ENCODE results near the gene ARHGAP11A.

DNA sequence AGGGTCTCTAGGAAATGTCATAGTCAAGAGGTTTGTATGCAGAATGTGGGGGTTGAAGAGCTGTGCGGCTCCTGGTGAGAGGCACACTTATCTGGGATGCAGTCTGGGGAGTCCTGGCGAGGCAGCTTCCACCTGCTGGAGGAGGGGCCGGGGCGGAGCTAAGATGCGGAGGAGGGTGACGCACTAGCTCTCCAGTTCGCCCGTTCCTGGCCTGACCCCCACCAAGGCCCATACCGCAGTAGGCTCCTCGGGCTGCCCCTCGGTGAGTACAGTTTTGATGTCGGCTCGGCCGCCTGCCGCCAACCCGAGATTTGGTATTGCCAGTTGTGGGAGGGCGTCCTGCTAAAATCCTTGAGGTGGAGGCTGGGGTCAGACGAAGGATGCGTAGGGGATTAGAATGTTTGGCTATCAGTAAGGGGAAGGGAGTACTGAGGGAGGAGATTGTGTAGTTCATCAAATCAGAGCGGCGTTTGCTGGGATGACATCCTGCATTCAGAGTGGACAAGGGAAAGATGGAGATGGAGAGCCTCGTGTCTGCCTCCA is 26.3 kb downstream of the ARHGAP11A start, which contains the start of gene SCG5:
- TF ChIP-seq, protein P1, sequence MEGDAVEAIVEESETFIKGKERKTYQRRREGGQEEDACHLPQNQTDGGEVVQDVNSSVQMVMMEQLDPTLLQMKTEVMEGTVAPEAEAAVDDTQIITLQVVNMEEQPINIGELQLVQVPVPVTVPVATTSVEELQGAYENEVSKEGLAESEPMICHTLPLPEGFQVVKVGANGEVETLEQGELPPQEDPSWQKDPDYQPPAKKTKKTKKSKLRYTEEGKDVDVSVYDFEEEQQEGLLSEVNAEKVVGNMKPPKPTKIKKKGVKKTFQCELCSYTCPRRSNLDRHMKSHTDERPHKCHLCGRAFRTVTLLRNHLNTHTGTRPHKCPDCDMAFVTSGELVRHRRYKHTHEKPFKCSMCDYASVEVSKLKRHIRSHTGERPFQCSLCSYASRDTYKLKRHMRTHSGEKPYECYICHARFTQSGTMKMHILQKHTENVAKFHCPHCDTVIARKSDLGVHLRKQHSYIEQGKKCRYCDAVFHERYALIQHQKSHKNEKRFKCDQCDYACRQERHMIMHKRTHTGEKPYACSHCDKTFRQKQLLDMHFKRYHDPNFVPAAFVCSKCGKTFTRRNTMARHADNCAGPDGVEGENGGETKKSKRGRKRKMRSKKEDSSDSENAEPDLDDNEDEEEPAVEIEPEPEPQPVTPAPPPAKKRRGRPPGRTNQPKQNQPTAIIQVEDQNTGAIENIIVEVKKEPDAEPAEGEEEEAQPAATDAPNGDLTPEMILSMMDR (IDR thresholded peaks at IDR 0.05; ENCODE audit: borderline replicate concordance, extremely low read depth, low read length, poor library complexity, severe bottlenecking): no peak
- TF ChIP-seq EZH2 (IDR thresholded peaks at IDR 0.05; ENCODE audit: borderline replicate concordance, low read depth, low read length, severe bottlenecking): no peak

All from DND-41 (cell line).